Suprapubic skin (tissue), 3 donors: ENCODE measurements around the gene PTRH2.

Source experiments
- CTCF ChIP-seq, 2 donors: fragments of 200-600 bp in 1 of 2; fragments of 450-650 bp in 1 of 2; sonication (generic) in 1 of 2; IDR thresholded peaks; one replicate each; pipeline ENCODE4 v1.5.1; 2016 to 2019; ENCODE audit warnings: antibody characterized with exemption in 2 of 2, mild to moderate bottlenecking in 1 of 2, moderate library complexity in 1 of 2
- POLR2A ChIP-seq, 2 donors: fragments of 450-650 bp; IDR thresholded peaks; one replicate each; pipeline ENCODE4 v1.6.1; 2017; ENCODE audit warnings: antibody characterized with exemption in 2 of 2, mild to moderate bottlenecking in 2 of 2, moderate library complexity in 2 of 2

GRCh38 chr17:59707971-59708430 is 771 bp upstream of the PTRH2 start:
- TF ChIP-seq CTCF (IDR thresholded peaks at IDR 0.05) (no peak), POLR2A (IDR thresholded peaks at IDR 0.05) (no peak)
